Measurements from ENCODE around the gene OR2H1.

Gene OR2H1

DNA sequence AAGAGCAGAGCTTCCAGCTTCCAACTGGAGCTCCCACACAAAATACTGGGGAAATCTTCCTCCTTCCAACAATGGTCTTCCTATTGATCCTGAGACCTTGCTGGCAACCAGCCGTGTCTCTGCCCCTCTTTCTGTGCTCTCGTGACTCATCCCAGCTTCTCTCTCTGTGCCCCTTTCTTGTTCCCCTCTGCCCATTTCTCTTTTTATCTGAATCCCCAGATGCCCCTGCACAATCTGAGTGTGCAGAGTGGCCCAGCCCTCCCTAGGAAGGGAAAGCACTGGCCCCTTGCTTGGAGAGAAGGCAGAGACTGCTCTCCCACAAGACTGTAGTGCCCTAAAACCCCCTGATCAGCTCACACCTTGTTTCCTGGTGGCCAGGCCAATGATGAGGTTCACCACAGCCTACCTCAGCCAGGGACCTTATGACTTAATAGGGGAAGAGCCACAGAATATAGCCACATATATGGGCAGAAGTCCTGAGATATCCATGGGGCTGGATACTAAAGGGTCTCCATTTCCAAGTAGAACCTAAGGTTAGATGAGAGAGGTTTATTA lies 53.9 kb downstream of the OR2H1 start:
- no peak overlapping the region for H3K9ac ChIP-seq (ENCODE audit: low read length)
- no peaks in the 10 kb centered on the region for H3K36me3 ChIP-seq (ENCODE audit: control insufficient read depth in 1 of 2, insufficient read depth in 2 of 2, low read depth in 1 of 2, low read length in 2 of 2)
- H3K79me1 ChIP-seq (replicated peaks; ENCODE audit: low read length, poor library complexity, severe bottlenecking): no peaks in the 10 kb centered on the region
- no peak overlapping the region for H3K23ac ChIP-seq (ENCODE audit: low read length in 2 of 2)
- H3K4me3 ChIP-seq (ENCODE audit: insufficient read depth in 1 of 2, low read depth in 1 of 2, low read length in 2 of 2): no peak overlapping the region
- H3K9me3 ChIP-seq (ENCODE audit: control insufficient read depth, low read length): peaks cover 2% of the 10 kb centered on the region
- H3K4me1 ChIP-seq (ENCODE audit: control insufficient read depth, insufficient read depth, low read depth, low read length): peaks cover 1% of the 10 kb centered on the region
- H2BK120ac ChIP-seq (ENCODE audit: low read depth, low read length): no peak overlapping the region
- no peak overlapping the region for H2AK5ac ChIP-seq (ENCODE audit: low read length, severe bottlenecking)
- H3K4me2 ChIP-seq (ENCODE audit: low read length, poor library complexity, severe bottlenecking): no peak overlapping the region
- no peak overlapping the region for H3K27ac ChIP-seq (ENCODE audit: low read length, poor library complexity, severe bottlenecking)
- no peak overlapping the region for H3K4ac ChIP-seq (ENCODE audit: low read depth in 1 of 2, low read length in 2 of 2)
- WGBS: 82% methylated on average over 2 of the region's 2 CpGs
- no peak overlapping the region for H3K18ac ChIP-seq (ENCODE audit: low read depth in 1 of 2, low read length in 2 of 2)
- H3K27me3 ChIP-seq (ENCODE audit: control insufficient read depth in 1 of 2, insufficient read depth in 1 of 2, low read length in 2 of 2): peaks cover 0 to 3% of the 10 kb centered on the region in 2 experiments
- H3K14ac ChIP-seq (ENCODE audit: low read length in 2 of 2): no peak overlapping the region
- no peak overlapping the region for H2BK15ac ChIP-seq (ENCODE audit: low read depth, poor library complexity, severe bottlenecking)
- H4K8ac ChIP-seq (ENCODE audit: low read length): no peak overlapping the region
- no peak overlapping the region for H2BK5ac ChIP-seq (ENCODE audit: low read depth, low read length, poor library complexity, severe bottlenecking)
- H2AFZ ChIP-seq (ENCODE audit: low read depth, low read length): no peak overlapping the region
- no peak overlapping the region for H4K91ac ChIP-seq (ENCODE audit: low read length)
- no peak for DNase-seq
- H2BK12ac ChIP-seq (ENCODE audit: low read length in 2 of 2): no peak overlapping the region

All from mesenchymal stem cell (in vitro differentiated cells and primary cell).